PFSK-1 (cell line): ENCODE data around the gene PTPRN2.

Experiments
- POLR2AphosphoS5 ChIP-seq: IDR thresholded peaks from 2 replicates; pipeline ENCODE4 v1.6.1; 2012; ENCODE audit warnings: low read depth, mild to moderate bottlenecking, control low read depth, low read length, moderate library complexity
- REST ChIP-seq, 2 experiments: IDR thresholded peaks; 2 replicates each; pipeline versions ENCODE4 v1.6.1 to v1.8.0; 2011 to 2012; ENCODE audit warnings: low read depth in 2 of 2, low read length in 2 of 2, control low read depth in 1 of 2, inconsistent platforms in 1 of 2, mild to moderate bottlenecking in 1 of 2, moderate library complexity in 1 of 2; ENCODE audit not compliant: insufficient read depth in 1 of 2
- TAF1 ChIP-seq: IDR thresholded peaks from 2 replicates; pipeline ENCODE4 v1.6.1; 2012; ENCODE audit warnings: low read length, control low read depth, borderline replicate concordance; ENCODE audit not compliant: insufficient read depth

DNA sequence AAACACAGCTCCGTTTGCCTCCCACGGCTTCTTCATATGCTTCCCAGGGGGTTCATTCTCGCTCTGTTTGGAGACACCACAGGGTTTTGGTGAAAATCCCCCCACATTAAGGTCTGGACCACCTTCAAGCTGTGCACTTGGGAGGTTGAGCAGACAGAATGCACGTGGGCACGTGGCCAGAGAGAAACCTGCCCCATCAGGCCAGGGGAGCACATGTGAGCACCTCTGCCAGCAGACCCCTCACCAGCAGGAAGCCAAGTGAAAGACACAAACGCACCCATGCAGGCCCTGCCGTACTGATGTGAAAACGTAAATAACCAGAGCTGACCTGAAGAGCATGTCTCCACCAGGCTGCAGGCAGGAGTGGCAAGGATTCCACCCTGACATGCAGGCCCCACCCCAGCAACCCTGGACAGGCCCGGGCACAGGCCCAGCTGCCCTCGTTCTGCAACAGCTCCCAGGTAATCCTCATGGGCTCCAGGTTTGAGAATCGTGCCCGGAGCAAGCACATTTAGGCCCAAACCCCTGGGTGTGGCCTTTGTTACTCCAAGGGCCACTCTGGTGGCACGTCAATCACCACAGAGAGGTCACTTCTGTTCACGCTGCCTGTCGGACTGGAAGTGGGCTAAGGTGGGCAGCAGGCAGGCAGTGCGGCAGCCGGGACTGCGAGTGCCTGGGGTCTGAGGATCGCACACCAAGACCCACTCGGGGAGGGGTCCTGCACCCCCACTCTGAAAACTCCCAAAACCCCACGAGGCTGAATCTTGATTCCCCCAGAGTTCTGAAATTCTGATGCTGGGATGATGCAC, 184.4 kb downstream of the PTPRN2 start:
- no peak for TF ChIP-seq POLR2AphosphoS5
- TF ChIP-seq REST (IDR thresholded peaks at IDR 0.05; ENCODE audit: insufficient read depth in 1 of 2, low read depth in 2 of 2, low read length in 2 of 2), result no peak
- TF ChIP-seq TAF1, result no peak
